ENCODE results near the gene ELFN2. TPM values are rescaled to one million over a fixed set of nuclear protein-coding genes. Genes with fewer than 3 reads are reported as not detected.

ELFN2 gene
- not detected in 2 replicates for total RNA-seq

- CTCF ChIA-PET = interaction anchor here (1.8 kb wide), 1 partner anchor 113 kb away, joined by 7 read pairs; no protein-coding TSS in a partner anchor
- Mint-ChIP-seq H3K9me3 (no peaks in the 10 kb centered on the region), H3K4me1 (peaks cover 17% of the 10 kb centered on the region), H3K36me3 (ENCODE audit: low read depth) (no peaks in the 10 kb centered on the region), H3K27me3 (peaks cover 71% of the 10 kb centered on the region), H3K27ac (no peak within 1 kb of the TSS), H3K4me3 (peak within 1 kb of the TSS; percentile 44)
- TF ChIP-seq, protein P1, sequence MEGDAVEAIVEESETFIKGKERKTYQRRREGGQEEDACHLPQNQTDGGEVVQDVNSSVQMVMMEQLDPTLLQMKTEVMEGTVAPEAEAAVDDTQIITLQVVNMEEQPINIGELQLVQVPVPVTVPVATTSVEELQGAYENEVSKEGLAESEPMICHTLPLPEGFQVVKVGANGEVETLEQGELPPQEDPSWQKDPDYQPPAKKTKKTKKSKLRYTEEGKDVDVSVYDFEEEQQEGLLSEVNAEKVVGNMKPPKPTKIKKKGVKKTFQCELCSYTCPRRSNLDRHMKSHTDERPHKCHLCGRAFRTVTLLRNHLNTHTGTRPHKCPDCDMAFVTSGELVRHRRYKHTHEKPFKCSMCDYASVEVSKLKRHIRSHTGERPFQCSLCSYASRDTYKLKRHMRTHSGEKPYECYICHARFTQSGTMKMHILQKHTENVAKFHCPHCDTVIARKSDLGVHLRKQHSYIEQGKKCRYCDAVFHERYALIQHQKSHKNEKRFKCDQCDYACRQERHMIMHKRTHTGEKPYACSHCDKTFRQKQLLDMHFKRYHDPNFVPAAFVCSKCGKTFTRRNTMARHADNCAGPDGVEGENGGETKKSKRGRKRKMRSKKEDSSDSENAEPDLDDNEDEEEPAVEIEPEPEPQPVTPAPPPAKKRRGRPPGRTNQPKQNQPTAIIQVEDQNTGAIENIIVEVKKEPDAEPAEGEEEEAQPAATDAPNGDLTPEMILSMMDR (IDR thresholded peaks at IDR 0.05) = no peak
- intact Hi-C loops (cut with micrococcal nuclease) = no loop called here
- POLR2A ChIA-PET = no interaction called here
- DNase-seq (no peak), ATAC-seq (ENCODE audit: low read depth) (no peak)
These were observed at the start of gene ELFN2 for GRCh38 chr22:37427135-37427710. TSS of gene ELFN2 (minus strand) at chr22:37427479. CDS start at chr22:37375534, 51,945 bp downstream.

DNA sequence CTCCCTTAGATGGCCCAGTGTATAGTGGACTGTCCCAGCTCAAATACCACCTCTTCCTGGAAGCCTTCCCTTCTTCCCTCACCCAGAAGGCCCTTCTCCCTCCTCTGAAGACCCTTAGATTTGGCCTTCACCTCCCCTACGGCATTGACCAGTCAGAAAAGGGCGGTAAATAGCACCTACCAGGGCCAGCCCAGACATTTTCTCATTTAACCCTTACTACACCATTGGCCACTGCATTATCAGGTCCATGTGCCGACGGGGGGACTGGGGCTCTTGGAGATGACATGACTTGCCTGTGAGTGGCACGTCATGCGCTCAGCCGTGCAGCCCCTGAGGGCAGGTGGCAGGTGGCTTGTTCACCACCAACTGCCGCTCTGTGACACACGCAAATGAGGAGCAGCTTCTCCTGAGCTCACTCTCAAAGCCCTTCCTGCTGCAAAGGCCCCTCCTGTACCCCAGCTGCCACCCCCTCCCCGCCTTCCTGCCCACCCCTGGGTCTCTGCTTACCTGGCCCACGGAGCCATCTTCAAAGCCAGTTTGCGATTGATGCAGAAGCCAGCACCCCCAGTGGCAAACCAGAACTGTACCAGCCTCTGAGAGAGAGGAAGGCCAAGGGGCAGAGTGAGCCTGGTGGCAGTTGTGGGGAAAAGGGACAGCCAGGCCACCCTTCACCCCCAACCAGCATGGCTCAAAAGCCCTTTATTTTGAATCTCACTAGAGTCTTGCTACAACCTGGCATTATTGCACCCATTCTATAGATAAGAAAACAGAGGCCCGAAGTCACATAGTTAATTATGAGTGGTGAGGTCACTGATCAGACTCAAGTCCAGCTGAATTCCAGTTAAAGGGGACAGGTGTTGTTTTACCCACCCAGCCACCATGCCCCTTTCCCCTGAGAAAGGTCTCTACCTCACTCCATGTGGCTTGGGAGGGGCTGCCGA is 49.4 kb upstream of the ELFN2 start:
- Mint-ChIP-seq H3K27me3 (no peaks in the 10 kb centered on the region), H3K27ac (no peak overlapping the region), H3K4me3 (no peak overlapping the region), H3K4me1 (peaks cover 4% of the 10 kb centered on the region), H3K9me3 (no peaks in the 10 kb centered on the region), H3K36me3 (ENCODE audit: low read depth) (peaks cover 77% of the 10 kb centered on the region)
- TF ChIP-seq, protein P1 (IDR thresholded peaks at IDR 0.05) = no peak
- CTCF ChIA-PET = no interaction called here
- intact Hi-C loops (cut with micrococcal nuclease) = no loop called here
- POLR2A ChIA-PET = no interaction called here
- ATAC-seq (ENCODE audit: low read depth) (no peak), DNase-seq (no peak)

GRCh38 chr22:37474447-37475090 is 47.3 kb upstream of the ELFN2 start:
- no peak for ATAC-seq (ENCODE audit: low read depth)
- Mint-ChIP-seq H3K27ac (no peak overlapping the region), H3K4me3 (no peak overlapping the region), H3K4me1 (no peaks in the 10 kb centered on the region), H3K27me3 (no peaks in the 10 kb centered on the region), H3K9me3 (no peaks in the 10 kb centered on the region), H3K36me3 (ENCODE audit: low read depth) (peaks cover 82% of the 10 kb centered on the region)
- TF ChIP-seq, protein P1 (IDR thresholded peaks at IDR 0.05) = no peak
- DNase-seq = no peak
- CTCF ChIA-PET = interaction anchor here (1.6 kb wide), 1 partner anchor 92 kb away, joined by 5 read pairs; no protein-coding TSS in a partner anchor
- POLR2A ChIA-PET = no interaction called here
- intact Hi-C loops (cut with micrococcal nuclease) = no loop called here

- H3K36me3 Mint-ChIP-seq (ENCODE audit: low read depth) = peaks cover 82% of the 10 kb centered on the region
- no peak for DNase-seq
- H3K4me1 Mint-ChIP-seq = peaks cover 2% of the 10 kb centered on the region
- TF ChIP-seq, protein P1 (IDR thresholded peaks at IDR 0.05) = no peak
- ChIA-PET CTCF (interaction anchor here (1.3 to 3.0 kb wide), 7 partner anchors 11 to 139 kb away, joined by 3 to 32 read pairs (median 6); partner anchors contain the start of gene MFNG), POLR2A (interaction anchor here (1.7 kb wide), 1 partner anchor 13 kb away, joined by 9 read pairs; the partner anchor contains the start of gene MFNG)
- H3K4me3 Mint-ChIP-seq = no peak overlapping the region
- H3K27me3 Mint-ChIP-seq = no peaks in the 10 kb centered on the region
- intact Hi-C loops (cut with micrococcal nuclease) = no loop called here
- no peak overlapping the region for H3K27ac Mint-ChIP-seq
- H3K9me3 Mint-ChIP-seq = no peaks in the 10 kb centered on the region
- no peak for ATAC-seq (ENCODE audit: low read depth)
These were observed 46.2 kb upstream of the ELFN2 start for GRCh38 chr22:37473437-37473946.
